Daoy (cell line): ENCODE results near the gene SLC9A7. TPM values are rescaled to one million over a fixed set of nuclear protein-coding genes. Genes with fewer than 3 reads are reported as not detected.

Source experiments
- DNase-seq: peaks from one replicate; pipeline ENCODE4 v3.0.0-alpha.2; 2015; ENCODE audit warnings: low read depth
- total RNA-seq: library from RNA; depleted of rRNA; stranded (reverse); fragments of >200 nt; shearing (Covaris generic); gene quantifications from 2 replicates; pipeline ENCODE4 v1.2.3, GENCODE V29; 2014

The SLC9A7 gene
- total RNA-seq, 1 experiment from 2014 or later, result 13.1 TPM

GRCh38 chrX:46754586-46755061 is 4.3 kb downstream of the SLC9A7 start:
- no peak for DNase-seq

- no peak for DNase-seq
Observed at GRCh38 chrX:46754036-46754435, 4.9 kb downstream of the SLC9A7 start.

- DNase-seq, result no peak
Observed at GRCh38 chrX:46750889-46751288, 8.0 kb downstream of the SLC9A7 start.

- no peak for DNase-seq
Observed at GRCh38 chrX:46744009-46744408, 14.9 kb downstream of the SLC9A7 start.

GRCh38 chrX:46743046-46743445 is 15.9 kb downstream of the SLC9A7 start:
- no peak for DNase-seq

GRCh38 chrX:46739736-46740135 is 19.2 kb downstream of the SLC9A7 start:
- no peak for DNase-seq

- no peak for DNase-seq
Observed at GRCh38 chrX:46737462-46737861, 21.5 kb downstream of the SLC9A7 start.

- no peak for DNase-seq
Observed at GRCh38 chrX:46737041-46737440, 21.9 kb downstream of the SLC9A7 start.

GRCh38 chrX:46735622-46736021 is 23.3 kb downstream of the SLC9A7 start:
- no peak for DNase-seq

GRCh38 chrX:46733226-46733625 is 25.7 kb downstream of the SLC9A7 start:
- DNase-seq, result no peak

- no peak for DNase-seq
Observed at GRCh38 chrX:46730765-46731164, 28.2 kb downstream of the SLC9A7 start.

GRCh38 chrX:46727441-46727840 is 31.5 kb downstream of the SLC9A7 start:
- no peak for DNase-seq

- DNase-seq, result peak; percentile 5
Observed at GRCh38 chrX:46723569-46723927, 35.4 kb downstream of the SLC9A7 start.

GRCh38 chrX:46722742-46723568 is 36.0 kb downstream of the SLC9A7 start:
- peak; percentile 7 for DNase-seq

- DNase-seq, result no peak
Observed at GRCh38 chrX:46716796-46717195, 42.1 kb downstream of the SLC9A7 start.

- DNase-seq, result no peak
Observed at GRCh38 chrX:46715997-46716396, 42.9 kb downstream of the SLC9A7 start.

GRCh38 chrX:46715530-46715929 is 43.4 kb downstream of the SLC9A7 start:
- DNase-seq, result no peak

- DNase-seq, result no peak
Observed at GRCh38 chrX:46713672-46714490, 45.0 kb downstream of the SLC9A7 start.

- DNase-seq, result no peak
Observed at GRCh38 chrX:46712764-46713163, 46.2 kb downstream of the SLC9A7 start.

GRCh38 chrX:46710927-46711623 is 47.8 kb downstream of the SLC9A7 start:
- DNase-seq, result no peak

- DNase-seq, result peak; percentile 35
Observed at GRCh38 chrX:46710425-46710824, 48.5 kb downstream of the SLC9A7 start.

GRCh38 chrX:46707274-46707965 is 51.5 kb downstream of the SLC9A7 start:
- DNase-seq, result no peak
